T-helper 1 cell treated with Interleukin-12 subunit alpha and Interleukin-12 subunit beta and Interleukin-4 antibody, amounts not matched to agents 30 μg/mL and 1 μg/mL, for 36 hours (primary cell): Measurements from ENCODE around the gene CABYR.
"Not testable (repeated sequence)": the region's sequence is repeated elsewhere in the genome, so short reads cannot be mapped to it uniquely, and the experiment has no call there.

ENCODE experiments used
- H3K27ac Mint-ChIP-seq: one replicate; pipeline ENCODE4 v1.8.0; 2021; ENCODE audit warnings: mild to moderate bottlenecking, mixed read lengths
- H3K27me3 Mint-ChIP-seq: one replicate; pipeline ENCODE4 v1.8.0; 2021; ENCODE audit warnings: low read depth, mixed read lengths
- H3K36me3 Mint-ChIP-seq: one replicate; pipeline ENCODE4 v1.8.0; 2021; ENCODE audit warnings: low read depth, mixed read lengths
- H3K4me1 Mint-ChIP-seq: one replicate; pipeline ENCODE4 v1.8.0; 2021; ENCODE audit warnings: low read depth, mixed read lengths
- H3K4me3 Mint-ChIP-seq: one replicate; pipeline ENCODE4 v1.8.0; 2021; ENCODE audit warnings: mild to moderate bottlenecking, moderate library complexity, mixed read lengths
- H3K9me3 Mint-ChIP-seq: one replicate; pipeline ENCODE4 v1.8.0; 2021; ENCODE audit warnings: mixed read lengths

Gene CABYR

GRCh38 chr18:24115628-24116027 lies 23.2 kb upstream of the CABYR start:
- peaks cover 30% of the 10 kb centered on the region for H3K36me3 Mint-ChIP-seq
- H3K4me1 Mint-ChIP-seq: peaks cover 20% of the 10 kb centered on the region
- no peaks in the 10 kb centered on the region for H3K9me3 Mint-ChIP-seq

GRCh38 chr18:24118750-24119577 lies 19.9 kb upstream of the CABYR start:
- H3K9me3 Mint-ChIP-seq: no peaks in the 10 kb centered on the region
- H3K36me3 Mint-ChIP-seq: peaks cover 32% of the 10 kb centered on the region
- H3K27ac Mint-ChIP-seq: no peak overlapping the region
- H3K4me3 Mint-ChIP-seq: no peak overlapping the region
- peaks cover 15% of the 10 kb centered on the region for H3K4me1 Mint-ChIP-seq
- no peaks in the 10 kb centered on the region for H3K27me3 Mint-ChIP-seq

More at GRCh38 chr18:24115628-24116027, 23.2 kb upstream of the CABYR start:
- no peak overlapping the region for H3K27ac Mint-ChIP-seq
- H3K27me3 Mint-ChIP-seq: no peaks in the 10 kb centered on the region
- H3K4me3 Mint-ChIP-seq: no peak overlapping the region

- no peaks in the 10 kb centered on the region for H3K27me3 Mint-ChIP-seq
- H3K36me3 Mint-ChIP-seq: peaks cover 35% of the 10 kb centered on the region
- H3K4me1 Mint-ChIP-seq: peaks cover 5% of the 10 kb centered on the region
- no peak overlapping the region for H3K4me3 Mint-ChIP-seq
- H3K27ac Mint-ChIP-seq: no peak overlapping the region
- H3K9me3 Mint-ChIP-seq: no peaks in the 10 kb centered on the region
These were observed 18.2 kb upstream of the CABYR start for GRCh38 chr18:24120676-24121075.

- Mint-ChIP-seq H3K4me1 (no peaks in the 10 kb centered on the region), H3K27me3 (no peaks in the 10 kb centered on the region), H3K4me3 (no peak overlapping the region), H3K9me3 (no peaks in the 10 kb centered on the region), H3K36me3 (peaks cover 37% of the 10 kb centered on the region), H3K27ac (no peak overlapping the region)
These were observed 17.2 kb upstream of the CABYR start for GRCh38 chr18:24121625-24122024.

- H3K9me3 Mint-ChIP-seq: no peaks in the 10 kb centered on the region
- no peak overlapping the region for H3K27ac Mint-ChIP-seq
- H3K27me3 Mint-ChIP-seq: no peaks in the 10 kb centered on the region
- no peaks in the 10 kb centered on the region for H3K4me1 Mint-ChIP-seq
- H3K4me3 Mint-ChIP-seq: no peak overlapping the region
- H3K36me3 Mint-ChIP-seq: peaks cover 42% of the 10 kb centered on the region
These were observed 12.5 kb upstream of the CABYR start for GRCh38 chr18:24126155-24126961.

GRCh38 chr18:24127735-24128134 lies 11.1 kb upstream of the CABYR start:
- H3K4me1 Mint-ChIP-seq: no peaks in the 10 kb centered on the region
- H3K4me3 Mint-ChIP-seq: no peak overlapping the region
- H3K27ac Mint-ChIP-seq: no peak overlapping the region
- no peaks in the 10 kb centered on the region for H3K9me3 Mint-ChIP-seq
- H3K27me3 Mint-ChIP-seq: no peaks in the 10 kb centered on the region
- H3K36me3 Mint-ChIP-seq: peaks cover 46% of the 10 kb centered on the region

GRCh38 chr18:24128700-24129099 lies 10.2 kb upstream of the CABYR start:
- Mint-ChIP-seq H3K27ac (no peak overlapping the region), H3K4me1 (no peaks in the 10 kb centered on the region), H3K36me3 (peaks cover 55% of the 10 kb centered on the region), H3K27me3 (no peaks in the 10 kb centered on the region), H3K9me3 (no peaks in the 10 kb centered on the region), H3K4me3 (no peak overlapping the region)

GRCh38 chr18:24130494-24130893 lies 8.4 kb upstream of the CABYR start:
- no peak overlapping the region for H3K27ac Mint-ChIP-seq
- no peaks in the 10 kb centered on the region for H3K27me3 Mint-ChIP-seq
- H3K4me1 Mint-ChIP-seq: no peaks in the 10 kb centered on the region
- H3K4me3 Mint-ChIP-seq: no peak overlapping the region
- H3K9me3 Mint-ChIP-seq: no peaks in the 10 kb centered on the region
- peaks cover 49% of the 10 kb centered on the region for H3K36me3 Mint-ChIP-seq

- peaks cover 22% of the 10 kb centered on the region for H3K27me3 Mint-ChIP-seq
- peaks cover 32% of the 10 kb centered on the region for H3K36me3 Mint-ChIP-seq
- H3K27ac Mint-ChIP-seq: peak overlapping the region; percentile 17
- H3K4me3 Mint-ChIP-seq: no peak overlapping the region
- H3K9me3 Mint-ChIP-seq: no peaks in the 10 kb centered on the region
- H3K4me1 Mint-ChIP-seq: peaks cover 20% of the 10 kb centered on the region
These were observed 1.9 kb upstream of the CABYR start for GRCh38 chr18:24136967-24137373.

GRCh38 chr18:24138409-24138788 lies 463 bp upstream of the CABYR start:
- Mint-ChIP-seq H3K36me3 (peaks cover 20% of the 10 kb centered on the region), H3K9me3 (no peaks in the 10 kb centered on the region), H3K4me1 (peaks cover 20% of the 10 kb centered on the region), H3K4me3 (peak overlapping the region; percentile 85), H3K27me3 (peaks cover 22% of the 10 kb centered on the region), H3K27ac (no peak overlapping the region)

GRCh38 chr18:24140697-24141096 lies 1.8 kb downstream of the CABYR start:
- peaks cover 20% of the 10 kb centered on the region for H3K4me1 Mint-ChIP-seq
- peaks cover 32% of the 10 kb centered on the region for H3K27me3 Mint-ChIP-seq
- no peak overlapping the region for H3K27ac Mint-ChIP-seq
- H3K4me3 Mint-ChIP-seq: no peak overlapping the region
- H3K36me3 Mint-ChIP-seq: peaks cover 14% of the 10 kb centered on the region
- H3K9me3 Mint-ChIP-seq: no peaks in the 10 kb centered on the region

- no peak overlapping the region for H3K27ac Mint-ChIP-seq
- peaks cover 11% of the 10 kb centered on the region for H3K4me1 Mint-ChIP-seq
- H3K27me3 Mint-ChIP-seq: peaks cover 32% of the 10 kb centered on the region
- H3K4me3 Mint-ChIP-seq: no peak overlapping the region
- H3K36me3 Mint-ChIP-seq: peaks cover 6% of the 10 kb centered on the region
- no peaks in the 10 kb centered on the region for H3K9me3 Mint-ChIP-seq
These were observed 3.5 kb downstream of the CABYR start for GRCh38 chr18:24142376-24142775.

GRCh38 chr18:24149591-24149990 lies 10.7 kb downstream of the CABYR start:
- not testable (repeated sequence) for H3K4me3 Mint-ChIP-seq, H3K36me3 Mint-ChIP-seq, H3K27ac Mint-ChIP-seq, H3K27me3 Mint-ChIP-seq, H3K9me3 Mint-ChIP-seq, H3K4me1 Mint-ChIP-seq

GRCh38 chr18:24153397-24153796 lies 14.5 kb downstream of the CABYR start:
- no peaks in the 10 kb centered on the region for H3K9me3 Mint-ChIP-seq
- no peaks in the 10 kb centered on the region for H3K4me1 Mint-ChIP-seq
- no peaks in the 10 kb centered on the region for H3K36me3 Mint-ChIP-seq
- H3K27me3 Mint-ChIP-seq: no peaks in the 10 kb centered on the region
- no peak overlapping the region for H3K27ac Mint-ChIP-seq
- H3K4me3 Mint-ChIP-seq: no peak overlapping the region

- Mint-ChIP-seq H3K27ac (no peak overlapping the region), H3K27me3 (no peaks in the 10 kb centered on the region), H3K4me3 (no peak overlapping the region), H3K4me1 (no peaks in the 10 kb centered on the region), H3K9me3 (no peaks in the 10 kb centered on the region), H3K36me3 (no peaks in the 10 kb centered on the region)
These were observed 19.0 kb downstream of the CABYR start for GRCh38 chr18:24157855-24158254.
